IMR-90 (cell line): Measurements from ENCODE around the gene FSTL5. TPM values are rescaled to one million over a fixed set of nuclear protein-coding genes. Genes with fewer than 3 reads are reported as not detected.

Experiments used
- ATAC-seq: fragments of 200-7000 bp; cut with Tn5 transposase; 2 replicates; pipeline ENCODE4 v1.9.1; 2020; ENCODE audit warnings: low read depth, mild to moderate bottlenecking, moderate library complexity
- BruUV-seq: library from RNA; stranded (reverse); fragments of 400-500 nt; replicated peaks from 2 replicates; lab custom pipeline; 2021; lab: Mats Ljungman, UMichigan
- CTCF ChIA-PET: fragments of 300-600 bp; formaldehyde crosslinking; extraction: SDS; loops from one replicate; lab custom pipeline; 2021; ENCODE audit warnings: antibody characterized with exemption; lab: Yijun Ruan, JAX
- POLR2A ChIA-PET: fragments of 300-600 bp; sonication (Branson Sonifier 250); formaldehyde crosslinking; loops from one replicate; lab custom pipeline; 2022; ENCODE audit warnings: antibody characterized with exemption; ENCODE audit not compliant: unreplicated experiment; lab: Charles Lee
- DNase-seq: peaks from one replicate; pipeline ENCODE4 v3.0.0; 2013
- H2AFZ ChIP-seq: replicated peaks from 2 replicates; pipeline ENCODE3; 2013; ENCODE audit warnings: low read length, mild to moderate bottlenecking; ENCODE audit not compliant: poor library complexity
- H2AK5ac ChIP-seq: 2 replicates; pipeline ENCODE4 v1.6.1; 2013; ENCODE audit warnings: low read depth, low read length, inconsistent platforms
- H2AK9ac ChIP-seq: replicated peaks from 2 replicates; pipeline ENCODE3; 2013; ENCODE audit warnings: mild to moderate bottlenecking, low read depth, low read length, moderate library complexity; ENCODE audit not compliant: poor library complexity
- H2BK120ac ChIP-seq: 2 replicates; pipeline ENCODE4 v1.6.1; 2013; ENCODE audit warnings: low read depth, low read length, inconsistent platforms
- H2BK15ac ChIP-seq: 3 replicates; pipeline ENCODE4 v1.6.1; 2013; ENCODE audit warnings: low read depth, low read length, inconsistent platforms
- H2BK20ac ChIP-seq: 2 replicates; pipeline ENCODE4 v1.6.1; 2013; ENCODE audit warnings: low read depth, mild to moderate bottlenecking, inconsistent platforms, low read length, moderate library complexity
- H2BK5ac ChIP-seq: 2 replicates; pipeline ENCODE4 v1.6.1; 2013; ENCODE audit warnings: mild to moderate bottlenecking, low read depth, low read length, inconsistent platforms; ENCODE audit not compliant: poor library complexity, severe bottlenecking
- H3K14ac ChIP-seq: replicated peaks from 2 replicates; pipeline ENCODE4 v1.6.1; 2013; ENCODE audit warnings: low read depth, low read length, inconsistent platforms
- H3K18ac ChIP-seq: 2 replicates; pipeline ENCODE4 v1.6.1; 2013; ENCODE audit warnings: low read depth, low read length, control low read depth
- H3K23ac ChIP-seq: 2 replicates; pipeline ENCODE4 v1.6.1; 2013; ENCODE audit warnings: low read depth, low read length, inconsistent platforms
- H3K27ac ChIP-seq: 2 replicates; pipeline ENCODE4 v1.5.1; 2013; ENCODE audit warnings: mild to moderate bottlenecking, control low read depth, low read length; ENCODE audit not compliant: insufficient read depth
- H3K27me3 ChIP-seq: 2 replicates; pipeline ENCODE4 v1.6.1; 2013; ENCODE audit warnings: low read length; ENCODE audit not compliant: control insufficient read depth, insufficient read depth
- H3K36me3 ChIP-seq: 2 replicates; pipeline ENCODE4 v1.6.1; 2013; ENCODE audit warnings: low read length, mixed read lengths; ENCODE audit not compliant: control insufficient read depth, insufficient read depth
- H3K4ac ChIP-seq: 2 replicates; pipeline ENCODE4 v1.6.1; 2013; ENCODE audit warnings: low read depth, low read length, inconsistent platforms
- H3K4me1 ChIP-seq: 2 replicates; pipeline ENCODE4 v1.6.1; 2013; ENCODE audit warnings: low read length, mixed read lengths; ENCODE audit not compliant: control insufficient read depth, insufficient read depth
- H3K4me2 ChIP-seq: 2 replicates; pipeline ENCODE4 v1.6.1; 2013; ENCODE audit warnings: low read depth, mild to moderate bottlenecking, control low read depth, low read length, moderate library complexity
- H3K4me3 ChIP-seq: 2 replicates; pipeline ENCODE4 v1.5.1; 2013; ENCODE audit warnings: low read depth, mild to moderate bottlenecking, control low read depth, low read length, moderate library complexity; ENCODE audit not compliant: insufficient read depth
- H3K56ac ChIP-seq: 2 replicates; pipeline ENCODE4 v1.6.1; 2013; ENCODE audit warnings: low read length, inconsistent platforms; ENCODE audit not compliant: insufficient read depth; ENCODE audit errors: extremely low read depth
- H3K79me1 ChIP-seq, 2 experiments: 2 replicates each; pipeline ENCODE4 v1.6.1; 2013; ENCODE audit warnings: low read length in 2 of 2, inconsistent platforms in 1 of 2, low read depth in 1 of 2
- H3K9ac ChIP-seq: 2 replicates; pipeline ENCODE4 v1.6.1; 2013; ENCODE audit warnings: low read depth, low read length, control low read depth
- H3K9me1 ChIP-seq: 2 replicates; pipeline ENCODE4 v1.6.1; 2013; ENCODE audit warnings: low read length, inconsistent platforms; ENCODE audit not compliant: insufficient read depth
- H3K9me3 ChIP-seq: 2 replicates; pipeline ENCODE4 v1.6.1; 2013; ENCODE audit warnings: low read length; ENCODE audit not compliant: control insufficient read depth, insufficient read depth
- H4K20me1 ChIP-seq: 2 replicates; pipeline ENCODE4 v1.6.1; 2013; ENCODE audit warnings: low read length, inconsistent platforms; ENCODE audit not compliant: insufficient read depth
- H4K5ac ChIP-seq: 2 replicates; pipeline ENCODE4 v1.6.1; 2013; ENCODE audit warnings: mild to moderate bottlenecking, low read depth, low read length, control low read depth
- H4K8ac ChIP-seq, 2 experiments: 2 replicates each; pipeline ENCODE4 v1.6.1; 2013; ENCODE audit warnings: low read depth in 2 of 2, low read length in 2 of 2, control low read depth in 1 of 2, inconsistent platforms in 1 of 2
- H4K91ac ChIP-seq: 2 replicates; pipeline ENCODE4 v1.6.1; 2013; ENCODE audit warnings: low read depth, low read length, inconsistent platforms; ENCODE audit not compliant: insufficient read depth
- BHLHE40 ChIP-seq: fragments of 150-350 bp; IDR thresholded peaks from 2 replicates; pipeline ENCODE4 v1.6.1; 2016; ENCODE audit warnings: mild to moderate bottlenecking, low read depth, low read length
- ELK1 ChIP-seq: fragments of 150-350 bp; IDR thresholded peaks from 2 replicates; pipeline ENCODE4 v1.6.1; 2016; ENCODE audit warnings: low read depth, mild to moderate bottlenecking, low read length, moderate library complexity, borderline replicate concordance
- FOS ChIP-seq: fragments of 150-350 bp; IDR thresholded peaks from 2 replicates; pipeline ENCODE4 v1.6.1; 2016; ENCODE audit warnings: low read depth, low read length
- MAFK ChIP-seq: IDR thresholded peaks from 2 replicates; pipeline ENCODE4 v1.6.1; 2012; ENCODE audit warnings: low read depth, low read length, improper control_type of control experiment
- MAZ ChIP-seq: IDR thresholded peaks from 2 replicates; pipeline ENCODE4 v1.6.1; 2012; ENCODE audit warnings: low read depth, mild to moderate bottlenecking, low read length, improper control_type of control experiment, moderate library complexity, borderline replicate concordance
- MXI1 ChIP-seq: IDR thresholded peaks from 2 replicates; pipeline ENCODE4 v1.6.1; 2012; ENCODE audit warnings: low read depth, mild to moderate bottlenecking, low read length, moderate library complexity, borderline replicate concordance
- NFE2L2 ChIP-seq: fragments of 150-350 bp; IDR thresholded peaks from 2 replicates; pipeline ENCODE4 v1.6.1; 2016; ENCODE audit warnings: low read depth, mild to moderate bottlenecking, low read length
- POLR2A ChIP-seq: IDR thresholded peaks from 2 replicates; pipeline ENCODE4 v1.6.1; 2012; ENCODE audit warnings: mild to moderate bottlenecking, low read depth, low read length
- RAD21 ChIP-seq: IDR thresholded peaks from 2 replicates; pipeline ENCODE4 v1.6.1; 2012; ENCODE audit warnings: low read length, improper control_type of control experiment
- RFX5 ChIP-seq: IDR thresholded peaks from 2 replicates; pipeline ENCODE4 v1.8.0; 2012; ENCODE audit warnings: low read depth, mild to moderate bottlenecking, low read length, moderate library complexity
- SMC3 ChIP-seq: fragments of 150-350 bp; IDR thresholded peaks from 2 replicates; pipeline ENCODE4 v1.6.1; 2016; ENCODE audit warnings: low read depth, mild to moderate bottlenecking, antibody characterized with exemption, low read length, moderate library complexity
- WGBS, 2 experiments: methylation state at CpG; one replicate each; pipeline versions ENCODE4 v1.1.5 to v1.1.7; 2013; ENCODE audit warnings: missing lambda C conversion rate in 2 of 2; ENCODE audit not compliant: insufficient read length in 1 of 2; ENCODE audit errors: extremely low coverage in 2 of 2; 5-methylcytosine and 5-hydroxymethylcytosine counted together
- dilution Hi-C: fragments of 300-500 bp; cut with HindIII; formaldehyde crosslinking; loops from one replicate; pipeline ENCODE4 v1.14.3; 2018; ENCODE audit warnings: low sequenced_read_pairs; ENCODE audit not compliant: unreplicated experiment
- in situ Hi-C: fragments of 300-500 bp; cut with MboI; formaldehyde crosslinking; loops from 3 replicates; pipeline ENCODE4 v1.14.3; 2019; ENCODE audit warnings: low sequenced_read_pairs, inconsistent platforms, mixed read lengths
- intact Hi-C: fragments of 100-400 bp; cut with micrococcal nuclease; formaldehyde crosslinking; loops from 2 replicates; pipeline ENCODE4 v1.10.0; 2022
- polyA plus RNA-seq, 3 experiments: library from polyadenylated mRNA; depleted of rRNA; stranded (reverse); fragments of >200 nt; gene quantifications; 2 replicates each; pipeline ENCODE4 v1.2.3, GENCODE V29; 2012; ENCODE audit warnings: low replicate concordance in 1 of 3
- total RNA-seq: library from RNA; depleted of rRNA; stranded (reverse); fragments of >200 nt; gene quantifications from 2 replicates; pipeline ENCODE4 v1.2.3, GENCODE V29; 2012
- TF ChIP-seq, protein P1 (sequence below): fragments of 150-350 bp; IDR thresholded peaks from 2 replicates; pipeline ENCODE4 v1.6.1; 2017; ENCODE audit warnings: mild to moderate bottlenecking, antibody characterized with exemption, low read length, low read depth

The FSTL5 gene
- total and polyA plus RNA-seq, 2 of the 4 experiments (the other 2 are of a cell fraction), result under 0.01 TPM; not detected in 1

- DNase-seq (no peak), ATAC-seq (no peak)
- Histone ChIP-seq H3K4ac (no peak overlapping the region), H4K20me1 (no peaks in the 10 kb centered on the region), H3K56ac (no peak overlapping the region), H4K8ac (no peak overlapping the region), H3K79me1 (no peaks in the 10 kb centered on the region), H2AK9ac (no peak overlapping the region), H3K23ac (no peak overlapping the region), H3K14ac (no peak overlapping the region), H2BK20ac (no peak overlapping the region), H3K27ac (no peak overlapping the region), H2BK5ac (no peak overlapping the region), H3K4me2 (no peak overlapping the region), H2AK5ac (no peak overlapping the region), H3K9me3 (no peaks in the 10 kb centered on the region; the same call in 1 of the 2 replicates), H2AFZ (no peak overlapping the region), H3K9me1 (no peaks in the 10 kb centered on the region), H3K4me3 (no peak overlapping the region), H3K27me3 (no peaks in the 10 kb centered on the region), H3K36me3 (no peaks in the 10 kb centered on the region), H2BK15ac (no peak overlapping the region), H4K5ac (no peak overlapping the region), H3K18ac (no peak overlapping the region), H3K4me1 (no peaks in the 10 kb centered on the region), H4K91ac (no peak overlapping the region), H2BK120ac (no peak overlapping the region), H3K9ac (no peak overlapping the region)
- dilution Hi-C loops (no loop called here), in situ Hi-C loops (no loop called here), intact Hi-C loops (no loop called here)
- CTCF ChIA-PET, result no interaction called here
- no CpG with 5 or more reads among the region's 3 CpGs for WGBS, 2 experiments
- POLR2A ChIA-PET, result no interaction called here
- no peak for TF ChIP-seq BHLHE40
- TF ChIP-seq, protein P1, sequence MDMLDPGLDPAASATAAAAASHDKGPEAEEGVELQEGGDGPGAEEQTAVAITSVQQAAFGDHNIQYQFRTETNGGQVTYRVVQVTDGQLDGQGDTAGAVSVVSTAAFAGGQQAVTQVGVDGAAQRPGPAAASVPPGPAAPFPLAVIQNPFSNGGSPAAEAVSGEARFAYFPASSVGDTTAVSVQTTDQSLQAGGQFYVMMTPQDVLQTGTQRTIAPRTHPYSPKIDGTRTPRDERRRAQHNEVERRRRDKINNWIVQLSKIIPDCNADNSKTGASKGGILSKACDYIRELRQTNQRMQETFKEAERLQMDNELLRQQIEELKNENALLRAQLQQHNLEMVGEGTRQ, result no peak
- no peak for TF ChIP-seq NFE2L2
- TF ChIP-seq MAZ, result no peak
- TF ChIP-seq RAD21, result no peak
- TF ChIP-seq POLR2A, result no peak
- TF ChIP-seq SMC3, result no peak
- TF ChIP-seq MXI1, result no peak
- no peak for TF ChIP-seq MAFK
- TF ChIP-seq RFX5, result no peak
- no peak for TF ChIP-seq ELK1
- TF ChIP-seq FOS, result no peak
- BruUV-seq, result no TSS peak
Measured at GRCh38 chr4:161522031-161522430, 641.8 kb downstream of the FSTL5 start.
